Lower lobe of right lung (tissue), 2 donors: Measurements from ENCODE around the gene RNU6-8. TPM values are rescaled to one million over a fixed set of nuclear protein-coding genes. Genes with fewer than 3 reads are reported as not detected.

ENCODE experiments used
- ATAC-seq, 2 donors: fragments of 200-7000 bp; cut with Tn5 transposase; one replicate each; pipeline ENCODE4 v1.9.1; 2020 to 2022; ENCODE audit warnings: mild to moderate bottlenecking in 2 of 2, moderate library complexity in 2 of 2
- DNase-seq: peaks from one replicate; pipeline ENCODE4 v3.0.0-alpha.2; 2020
- H3K27ac ChIP-seq: fragments of 200-600 bp; one replicate; pipeline ENCODE4 v1.8.0; 2022
- H3K27me3 ChIP-seq: fragments of 200-600 bp; one replicate; pipeline ENCODE4 v1.8.0; 2022; ENCODE audit warnings: low read depth
- H3K36me3 ChIP-seq: fragments of 200-600 bp; one replicate; pipeline ENCODE4 v1.8.0; 2022; ENCODE audit warnings: mild to moderate bottlenecking
- H3K4me1 ChIP-seq: fragments of 200-600 bp; one replicate; pipeline ENCODE4 v1.8.0; 2022
- H3K4me3 ChIP-seq: fragments of 200-600 bp; one replicate; pipeline ENCODE4 v1.8.0; 2022; ENCODE audit warnings: mild to moderate bottlenecking
- H3K9me3 ChIP-seq: fragments of 200-600 bp; one replicate; pipeline ENCODE4 v1.8.0; 2022
- intact Hi-C: fragments of 100-400 bp; cut with DNase I; formaldehyde crosslinking; loops from one replicate; pipeline ENCODE4 v1.11.0; 2022
- total RNA-seq: library from RNA; stranded (reverse); fragmentation: NEBNext Ultra II Directional; extraction: Animal tissue kit (Norgen Biotek cat#: 25700); gene quantifications from one replicate; pipeline ENCODE4 v1.2.1, GENCODE V29; 2021
- TF ChIP-seq, protein P1 (sequence below): fragments of 200-600 bp; IDR thresholded peaks from one replicate; pipeline ENCODE4 v1.8.0; 2022; ENCODE audit warnings: antibody characterized with exemption, mild to moderate bottlenecking
- donor health status: DM: no; HTN: yes; CAD: no; lungs with severe emphysema.

The RNU6-8 gene
- total RNA-seq, 1 donor from 2014 or later: not detected

DNA sequence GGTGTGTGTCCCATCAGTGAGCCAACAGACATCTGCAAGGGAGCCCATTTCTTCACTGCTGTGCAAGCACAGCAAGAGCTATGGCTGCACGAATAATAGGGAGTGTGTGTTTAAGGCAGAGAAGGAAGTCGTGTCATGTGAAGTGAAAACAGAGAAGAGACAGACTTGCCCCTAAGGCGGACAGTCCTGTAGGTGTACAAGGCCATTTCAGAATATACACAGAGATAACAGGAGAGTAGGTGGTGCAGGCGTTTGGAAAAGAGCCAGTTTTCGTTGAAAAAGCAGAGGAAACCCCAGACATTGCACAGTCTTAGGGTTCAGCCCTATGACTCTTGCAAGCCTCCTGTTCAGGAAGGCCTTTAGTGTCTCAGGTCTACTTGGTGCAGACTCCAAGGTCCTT lies 46.3 kb upstream of the RNU6-8 start:
- H3K27ac ChIP-seq: no peak overlapping the region
- no peaks in the 10 kb centered on the region for H3K9me3 ChIP-seq
- DNase-seq: no peak
- no peaks in the 10 kb centered on the region for H3K27me3 ChIP-seq
- H3K36me3 ChIP-seq: no peaks in the 10 kb centered on the region
- H3K4me1 ChIP-seq: peaks cover 5% of the 10 kb centered on the region
- H3K4me3 ChIP-seq: no peak overlapping the region
- intact Hi-C loops: no loop called here
- ATAC-seq: no peak
- TF ChIP-seq, protein P1, sequence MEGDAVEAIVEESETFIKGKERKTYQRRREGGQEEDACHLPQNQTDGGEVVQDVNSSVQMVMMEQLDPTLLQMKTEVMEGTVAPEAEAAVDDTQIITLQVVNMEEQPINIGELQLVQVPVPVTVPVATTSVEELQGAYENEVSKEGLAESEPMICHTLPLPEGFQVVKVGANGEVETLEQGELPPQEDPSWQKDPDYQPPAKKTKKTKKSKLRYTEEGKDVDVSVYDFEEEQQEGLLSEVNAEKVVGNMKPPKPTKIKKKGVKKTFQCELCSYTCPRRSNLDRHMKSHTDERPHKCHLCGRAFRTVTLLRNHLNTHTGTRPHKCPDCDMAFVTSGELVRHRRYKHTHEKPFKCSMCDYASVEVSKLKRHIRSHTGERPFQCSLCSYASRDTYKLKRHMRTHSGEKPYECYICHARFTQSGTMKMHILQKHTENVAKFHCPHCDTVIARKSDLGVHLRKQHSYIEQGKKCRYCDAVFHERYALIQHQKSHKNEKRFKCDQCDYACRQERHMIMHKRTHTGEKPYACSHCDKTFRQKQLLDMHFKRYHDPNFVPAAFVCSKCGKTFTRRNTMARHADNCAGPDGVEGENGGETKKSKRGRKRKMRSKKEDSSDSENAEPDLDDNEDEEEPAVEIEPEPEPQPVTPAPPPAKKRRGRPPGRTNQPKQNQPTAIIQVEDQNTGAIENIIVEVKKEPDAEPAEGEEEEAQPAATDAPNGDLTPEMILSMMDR: no peak

DNA sequence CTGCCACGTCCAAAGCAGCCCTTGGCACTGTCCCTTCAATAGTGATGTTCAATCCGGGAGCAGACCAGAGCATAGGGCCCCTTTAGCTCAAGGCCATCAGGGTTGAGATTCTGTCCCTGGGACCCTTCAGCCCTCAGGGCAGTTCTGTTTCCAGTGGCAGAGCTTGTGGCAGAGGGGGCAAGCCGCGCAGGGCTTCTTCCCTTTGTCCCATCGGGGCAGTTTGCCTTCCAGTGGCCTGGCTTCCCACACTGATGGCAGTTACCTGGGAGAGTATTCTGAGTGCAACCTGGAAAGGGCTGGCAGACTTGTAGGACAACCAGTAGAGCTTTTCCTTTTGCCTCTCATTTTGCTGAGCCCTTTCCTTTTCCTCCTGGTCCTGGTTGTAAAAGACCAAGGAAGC lies 43.7 kb upstream of the RNU6-8 start:
- H3K27me3 ChIP-seq: no peaks in the 10 kb centered on the region
- H3K27ac ChIP-seq: no peak overlapping the region
- no peak overlapping the region for H3K4me3 ChIP-seq
- DNase-seq: no peak
- TF ChIP-seq, protein P1: no peak
- intact Hi-C loops: no loop called here
- H3K4me1 ChIP-seq: peaks cover 1% of the 10 kb centered on the region
- ATAC-seq: no peak
- no peaks in the 10 kb centered on the region for H3K9me3 ChIP-seq
- no peaks in the 10 kb centered on the region for H3K36me3 ChIP-seq

DNA sequence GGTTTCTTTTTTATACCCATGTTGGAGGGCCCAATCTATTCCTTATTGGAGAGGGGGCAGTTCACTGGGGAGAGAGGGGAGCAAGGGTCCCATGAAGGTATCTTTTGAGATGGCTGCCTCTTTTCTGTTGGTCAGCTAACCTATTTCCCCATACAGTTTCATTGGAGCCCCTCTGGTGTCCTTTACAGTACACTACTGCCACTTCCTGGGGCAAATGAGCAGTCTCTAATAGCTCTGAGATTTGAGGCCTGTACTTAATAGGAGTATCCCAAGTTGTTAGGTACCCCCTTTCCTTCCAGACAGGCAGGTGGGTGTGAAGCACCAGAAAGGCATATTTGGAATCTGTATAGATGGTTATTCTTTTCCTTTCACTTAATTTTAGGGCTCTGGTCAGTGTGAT lies 41.3 kb upstream of the RNU6-8 start:
- ATAC-seq: no peak
- intact Hi-C loops: no loop called here
- no peaks in the 10 kb centered on the region for H3K4me1 ChIP-seq
- H3K27me3 ChIP-seq: no peaks in the 10 kb centered on the region
- no peak for DNase-seq
- H3K27ac ChIP-seq: no peak overlapping the region
- H3K9me3 ChIP-seq: no peaks in the 10 kb centered on the region
- TF ChIP-seq, protein P1: no peak
- no peaks in the 10 kb centered on the region for H3K36me3 ChIP-seq
- no peak overlapping the region for H3K4me3 ChIP-seq

DNA sequence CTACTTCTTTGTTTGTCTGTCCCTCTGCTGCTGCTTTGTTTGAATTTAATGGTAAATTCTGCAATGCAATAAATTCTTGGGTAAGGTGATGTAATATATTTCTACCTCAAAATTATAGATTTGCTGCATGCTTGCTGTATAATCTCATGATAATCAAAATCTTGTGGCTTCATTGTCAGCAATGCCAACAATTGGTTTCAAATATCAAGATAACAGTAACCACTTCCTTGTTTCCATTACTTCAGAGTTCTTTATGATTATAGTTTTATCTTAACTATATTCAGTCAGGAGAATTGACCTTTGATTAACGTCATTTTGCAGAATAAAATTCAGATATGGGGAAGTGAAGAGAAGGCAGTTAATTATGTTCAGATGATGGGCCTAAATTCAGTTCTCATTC lies 30.2 kb upstream of the RNU6-8 start:
- Histone ChIP-seq H3K36me3 (no peaks in the 10 kb centered on the region), H3K9me3 (no peaks in the 10 kb centered on the region), H3K27ac (no peak overlapping the region), H3K27me3 (no peaks in the 10 kb centered on the region), H3K4me1 (no peaks in the 10 kb centered on the region), H3K4me3 (no peak overlapping the region)
- ATAC-seq (no peak), DNase-seq (no peak)
- intact Hi-C loops: no loop called here
- TF ChIP-seq, protein P1: no peak

DNA sequence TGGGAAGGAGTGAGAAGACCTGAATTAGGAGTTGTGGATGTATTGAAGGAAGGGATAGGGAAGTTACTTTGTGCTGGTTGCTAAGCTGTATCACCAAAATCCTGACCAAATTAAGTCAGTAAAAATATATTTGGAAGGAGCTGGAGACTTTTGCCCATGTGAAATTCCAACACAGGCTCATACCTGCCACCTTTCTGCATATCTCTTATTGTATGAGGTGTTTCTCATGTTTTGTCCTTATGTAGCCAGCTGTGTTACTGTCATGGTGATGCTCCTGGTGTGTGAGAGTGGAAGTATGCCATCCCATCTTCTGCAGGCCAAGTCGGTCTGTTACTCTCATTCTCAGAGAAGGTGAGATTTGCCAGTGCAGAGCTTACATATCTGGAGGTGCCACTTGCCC lies 29.4 kb upstream of the RNU6-8 start:
- ATAC-seq (no peak), DNase-seq (no peak)
- TF ChIP-seq, protein P1: no peak
- no peaks in the 10 kb centered on the region for H3K36me3 ChIP-seq
- H3K27me3 ChIP-seq: no peaks in the 10 kb centered on the region
- H3K27ac ChIP-seq: no peak overlapping the region
- H3K9me3 ChIP-seq: no peaks in the 10 kb centered on the region
- no peak overlapping the region for H3K4me3 ChIP-seq
- intact Hi-C loops: no loop called here
- no peaks in the 10 kb centered on the region for H3K4me1 ChIP-seq
